HepG2 (cell line): ENCODE data around the gene BPHL.

Source experiments
- BRF2 ChIP-seq: sonication (generic); formaldehyde crosslinking; IDR thresholded peaks from 2 replicates; pipeline ENCODE4 v1.8.1; 2022; ENCODE audit warnings: mild to moderate bottlenecking, missing genetic modification reagents
- CHD2 ChIP-seq: IDR thresholded peaks from 2 replicates; pipeline ENCODE4 v1.6.1; 2011; ENCODE audit warnings: low read depth, low read length, improper control_type of control experiment
- CHD4 ChIP-seq: fragments of 200-600 bp; sonication (generic); IDR thresholded peaks from 2 replicates; pipeline ENCODE4 v1.7.0; 2017; ENCODE audit warnings: mild to moderate bottlenecking, low read length, borderline replicate concordance
- E2F1 ChIP-seq: sonication (generic); formaldehyde crosslinking; IDR thresholded peaks from 2 replicates; pipeline ENCODE4 v1.5.0; 2020; ENCODE audit warnings: missing genetic modification reagents
- EP300 ChIP-seq, 3 experiments: sonication (generic) in 1 of 3; formaldehyde crosslinking in 1 of 3; IDR thresholded peaks; 2 replicates each; pipeline versions ENCODE4 v1.5.1 to v1.6.1; 2011 to 2020; ENCODE audit warnings: low read depth in 2 of 3, low read length in 2 of 3, borderline replicate concordance in 1 of 3, improper control_type of control experiment in 1 of 3, mild to moderate bottlenecking in 1 of 3, missing genetic modification reagents in 1 of 3, moderate library complexity in 1 of 3
- FOXA3 ChIP-seq: IDR thresholded peaks from 2 replicates; pipeline ENCODE4 v1.6.1; 2016; ENCODE audit warnings: missing genetic modification reagents, missing compliant biosample characterization
- MED8 ChIP-seq: sonication (generic); formaldehyde crosslinking; IDR thresholded peaks from 2 replicates; pipeline ENCODE4 v1.8.1; 2023; ENCODE audit warnings: mild to moderate bottlenecking, missing genetic modification reagents; ENCODE audit not compliant: insufficient replicate concordance
- PHF20 ChIP-seq: sonication (generic); formaldehyde crosslinking; IDR thresholded peaks from 2 replicates; pipeline ENCODE4 v1.5.0; 2020; ENCODE audit warnings: mild to moderate bottlenecking, missing genetic modification reagents
- POLR2AphosphoS5 ChIP-seq: IDR thresholded peaks from 2 replicates; pipeline ENCODE4 v1.6.1; 2012; ENCODE audit warnings: low read depth, low read length
- RAD51 ChIP-seq: fragments of 450-650 bp; IDR thresholded peaks from 2 replicates; pipeline ENCODE4 v1.6.1; 2016; ENCODE audit warnings: borderline replicate concordance
- SCMH1 ChIP-seq: sonication (generic); formaldehyde crosslinking; IDR thresholded peaks from 2 replicates; pipeline ENCODE4 v1.9.0; 2021; ENCODE audit warnings: missing genetic modification reagents, mild to moderate bottlenecking, borderline replicate concordance
- YY1 ChIP-seq: IDR thresholded peaks from 2 replicates; pipeline ENCODE4 v1.6.1; 2011; ENCODE audit warnings: low read length, low read depth, moderate library complexity, mild to moderate bottlenecking; ENCODE audit not compliant: insufficient read depth, insufficient replicate concordance

GRCh38 chr6:3190056-3190455 is 71.5 kb downstream of the BPHL start:
- TF ChIP-seq SCMH1 (CRISPR knock-in tag) (no peak), CHD2 (no peak), FOXA3 (no peak), POLR2AphosphoS5 (no peak), EP300 (IDR thresholded peaks at IDR 0.05; ENCODE audit: low read depth in 2 of 2, low read length in 2 of 2) (no peak), EP300 (CRISPR knock-in tag; IDR thresholded peaks at IDR 0.05; ENCODE audit: borderline replicate concordance) (no peak), CHD4 (no peak), BRF2 (CRISPR knock-in tag) (no peak), PHF20 (CRISPR knock-in tag) (no peak), E2F1 (CRISPR knock-in tag) (no peak), MED8 (CRISPR knock-in tag) (no peak), YY1 (no peak), RAD51 (no peak)
